H1 (cell line): ENCODE measurements around the gene TPBGL. TPM values are rescaled to one million over a fixed set of nuclear protein-coding genes. Genes with fewer than 3 reads are reported as not detected.

Experiments
- GTF2F1 ChIP-seq: IDR thresholded peaks from 2 replicates; pipeline ENCODE4 v1.6.1; 2012; ENCODE audit warnings: low read depth, low read length, improper control_type of control experiment, borderline replicate concordance
- POLR2A ChIP-seq, 2 experiments: IDR thresholded peaks; 1 replicate in 1 of 2; 2 replicates in 1 of 2; pipeline ENCODE4 v1.6.1; 2011; ENCODE audit warnings: low read depth in 2 of 2, low read length in 2 of 2, mild to moderate bottlenecking in 2 of 2; ENCODE audit errors: control extremely low read depth in 1 of 2
- POLR2AphosphoS5 ChIP-seq: IDR thresholded peaks from 2 replicates; pipeline ENCODE4 v1.6.1; 2011; ENCODE audit warnings: low read depth, low read length
- SP2 ChIP-seq: IDR thresholded peaks from 2 replicates; pipeline ENCODE4 v1.6.1; 2012; ENCODE audit warnings: mild to moderate bottlenecking, low read length, inconsistent platforms
- polyA plus RNA-seq, 7 experiments: library from polyadenylated mRNA; depleted of rRNA in 3 of 7; stranded (reverse) in 5 of 7; unstranded in 2 of 7; fragments of >200 nt in 5 of 7; fragments of 200-250 nt in 2 of 7; gene quantifications; 1 replicate in 5 of 7; 2 replicates in 1 of 7; 4 replicates in 1 of 7; pipeline versions ENCODE4 v1.2.1 to v1.2.3, GENCODE V29; 2011 to 2013; ENCODE audit warnings: missing spikeins in 2 of 7, mixed read lengths in 2 of 7
- total RNA-seq: library from RNA; stranded (reverse); fragmentation: NEBNext Ultra II Directional; extraction: Animal tissue kit (Norgen Biotek cat#: 25700); gene quantifications from 2 replicates; pipeline ENCODE4 v1.2.1, GENCODE V29; 2021
- TF ChIP-seq, protein P1 (sequence below): IDR thresholded peaks from 2 replicates; pipeline ENCODE4 v1.6.1; 2012; ENCODE audit warnings: inconsistent platforms

The TPBGL gene
- total and polyA plus RNA-seq, 2 of the 8 experiments (the other 6 are each of a cell fraction or from before 2014, with no cell fraction given), result 0.26 to 0.37 TPM

DNA sequence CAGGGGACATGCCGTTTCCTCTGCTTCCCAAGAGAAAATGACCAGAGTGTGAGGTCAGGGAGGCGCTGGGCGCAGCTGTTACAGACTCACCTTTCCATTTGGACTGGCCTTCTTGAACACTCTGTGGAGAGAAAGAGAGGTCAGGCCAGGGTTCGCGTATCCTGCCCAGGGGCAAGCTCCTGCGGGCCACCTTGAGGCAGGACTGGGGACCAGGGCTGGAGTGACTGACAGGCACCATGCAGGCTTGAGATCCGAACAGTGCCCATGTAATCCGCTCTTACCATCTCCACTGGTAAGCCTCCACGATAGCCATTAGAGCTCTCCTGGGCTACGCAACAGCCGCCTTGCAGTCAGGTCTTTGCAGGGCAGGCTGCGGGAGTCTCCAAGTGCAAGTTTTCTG is 49.3 kb downstream of the TPBGL start (continued):
- TF ChIP-seq GTF2F1, result no peak
- TF ChIP-seq POLR2A (IDR thresholded peaks at IDR 0.05; ENCODE audit: control extremely low read depth in 1 of 2, low read depth in 2 of 2, low read length in 2 of 2), result no peak
- TF ChIP-seq, protein P1, sequence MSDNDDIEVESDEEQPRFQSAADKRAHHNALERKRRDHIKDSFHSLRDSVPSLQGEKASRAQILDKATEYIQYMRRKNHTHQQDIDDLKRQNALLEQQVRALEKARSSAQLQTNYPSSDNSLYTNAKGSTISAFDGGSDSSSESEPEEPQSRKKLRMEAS, result no peak
- no peak for TF ChIP-seq SP2
- no peak for TF ChIP-seq POLR2AphosphoS5
- TF ChIP-seq, all 59 proteins: peak for 0
